Panc1 (cell line): Measurements from ENCODE around the gene NOX5. TPM values are rescaled to one million over a fixed set of nuclear protein-coding genes. Genes with fewer than 3 reads are reported as not detected.

Experiments used
- ATAC-seq: fragments of 200-7000 bp; cut with Tn5 transposase; 2 replicates; pipeline ENCODE4 v1.9.1; 2020; ENCODE audit warnings: mild to moderate bottlenecking, moderate library complexity
- BruUV-seq: library from RNA; stranded (reverse); fragments of 400-500 nt; replicated peaks from 2 replicates; lab custom pipeline; 2021; lab: Mats Ljungman, UMichigan
- CTCF ChIA-PET: fragments of 300-600 bp; sonication (Branson Sonifier 250); formaldehyde crosslinking; loops from one replicate; lab custom pipeline; 2022; ENCODE audit warnings: antibody characterized with exemption; lab: Charles Lee
- POLR2A ChIA-PET: fragments of 300-600 bp; sonication (Branson Sonifier 250); formaldehyde crosslinking; loops from one replicate; lab custom pipeline; 2022; ENCODE audit warnings: antibody characterized with exemption; lab: Charles Lee
- DNase-seq: peaks from one replicate; pipeline ENCODE4 v3.0.0-alpha.2; 2010; ENCODE audit warnings: low read depth, low spot score
- H3K27ac ChIP-seq: 2 replicates; pipeline ENCODE4 v1.5.1; 2011; ENCODE audit warnings: mild to moderate bottlenecking, low read length, inconsistent platforms
- H3K27me3 ChIP-seq: fragments of 200-500 bp; sonication (Bioruptor generic); 2 replicates; pipeline ENCODE4 v1.6.0; 2014; ENCODE audit warnings: low read length, inconsistent platforms; ENCODE audit not compliant: control insufficient read depth, insufficient read depth
- H3K36me3 ChIP-seq: fragments of 200-500 bp; sonication (Bioruptor generic); 2 replicates; pipeline ENCODE4 v1.5.1; 2014; ENCODE audit warnings: inconsistent platforms, mild to moderate bottlenecking, low read length, moderate library complexity; ENCODE audit not compliant: control insufficient read depth, insufficient read depth
- H3K4me1 ChIP-seq: 2 replicates; pipeline ENCODE4 v1.5.1; 2011; ENCODE audit warnings: inconsistent platforms, mild to moderate bottlenecking, low read length, moderate library complexity; ENCODE audit not compliant: control insufficient read depth, insufficient read depth
- H3K4me3 ChIP-seq, 2 experiments: 2 replicates each; pipeline ENCODE4 v1.5.1; 2011 to 2012; ENCODE audit warnings: low read depth in 2 of 2, low read length in 2 of 2, mild to moderate bottlenecking in 2 of 2, inconsistent platforms in 1 of 2, moderate library complexity in 1 of 2
- H3K9me3 ChIP-seq: fragments of 200-500 bp; sonication (Bioruptor generic); 2 replicates; pipeline ENCODE4 v1.5.1; 2014; ENCODE audit warnings: low read depth, mild to moderate bottlenecking, inconsistent platforms, low read length, moderate library complexity; ENCODE audit not compliant: control insufficient read depth, insufficient read depth
- POLR2AphosphoS5 ChIP-seq: IDR thresholded peaks from 2 replicates; pipeline ENCODE4 v1.6.1; 2012; ENCODE audit warnings: mild to moderate bottlenecking, low read depth, low read length, moderate library complexity
- SIN3A ChIP-seq: IDR thresholded peaks from 2 replicates; pipeline ENCODE4 v1.6.1; 2012; ENCODE audit warnings: low read depth, mild to moderate bottlenecking, low read length, moderate library complexity, borderline replicate concordance; ENCODE audit not compliant: insufficient read depth
- TCF7L2 ChIP-seq: IDR thresholded peaks from 2 replicates; pipeline ENCODE4 v1.6.1; 2011; ENCODE audit warnings: mild to moderate bottlenecking, low read depth, low read length, inconsistent platforms
- in situ Hi-C: cut with HindIII; loops from 2 replicates; pipeline ENCODE4 v1.10.0; 2016; ENCODE audit warnings: low sequenced_read_pairs, low pct_unique_long_range_greater_than_20kb
- intact Hi-C: fragments of 100-400 bp; cut with micrococcal nuclease; formaldehyde crosslinking; loops from one replicate; pipeline ENCODE4 v1.10.0; 2022; ENCODE audit not compliant: unreplicated experiment
- total RNA-seq: library from RNA; stranded (reverse); gene quantifications from one replicate; pipeline ENCODE4 v1.2.1, GENCODE V29; 2021; ENCODE audit not compliant: unreplicated experiment
- TF ChIP-seq, protein P1 (sequence below), 2 experiments: IDR thresholded peaks; 2 replicates each; pipeline ENCODE4 v1.6.1; 2011 to 2012; ENCODE audit warnings: low read depth in 2 of 2, control low read depth in 1 of 2, low read length in 1 of 2, mild to moderate bottlenecking in 1 of 2, moderate library complexity in 1 of 2; ENCODE audit not compliant: insufficient read depth in 1 of 2
- TF ChIP-seq, protein P2 (sequence below): fragments of 450-650 bp; IDR thresholded peaks from 2 replicates; pipeline ENCODE4 v1.5.1; 2017; ENCODE audit warnings: mild to moderate bottlenecking

NOX5 gene
- total RNA-seq, 1 experiment from 2014 or later, result 0.26 TPM

DNA sequence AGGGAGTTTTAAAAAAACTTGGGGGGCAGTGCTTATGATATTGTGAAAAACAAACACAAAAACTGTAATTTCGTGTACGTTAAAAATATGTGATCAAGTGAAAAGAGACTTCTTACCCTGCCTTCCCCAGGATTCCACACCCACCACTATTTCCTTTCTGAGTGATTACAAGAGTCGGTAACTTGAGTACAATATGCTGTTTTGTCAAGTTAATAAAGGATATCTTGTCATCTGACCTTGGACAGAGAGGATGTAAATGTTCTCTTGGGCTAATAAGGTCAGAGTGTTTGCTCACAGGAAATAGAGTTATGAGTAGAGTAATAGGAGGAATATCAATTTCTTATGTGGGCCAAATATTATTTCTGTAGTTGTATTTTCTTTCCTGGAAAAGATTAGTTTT, 68.1 kb downstream of the NOX5 start:
- H3K27ac ChIP-seq, result no peak overlapping the region
- H3K36me3 ChIP-seq, result no peaks in the 10 kb centered on the region
- BruUV-seq, result no TSS peak
- TF ChIP-seq TCF7L2 (no peak), POLR2AphosphoS5 (no peak), SIN3A (no peak)
- TF ChIP-seq, protein P1, sequence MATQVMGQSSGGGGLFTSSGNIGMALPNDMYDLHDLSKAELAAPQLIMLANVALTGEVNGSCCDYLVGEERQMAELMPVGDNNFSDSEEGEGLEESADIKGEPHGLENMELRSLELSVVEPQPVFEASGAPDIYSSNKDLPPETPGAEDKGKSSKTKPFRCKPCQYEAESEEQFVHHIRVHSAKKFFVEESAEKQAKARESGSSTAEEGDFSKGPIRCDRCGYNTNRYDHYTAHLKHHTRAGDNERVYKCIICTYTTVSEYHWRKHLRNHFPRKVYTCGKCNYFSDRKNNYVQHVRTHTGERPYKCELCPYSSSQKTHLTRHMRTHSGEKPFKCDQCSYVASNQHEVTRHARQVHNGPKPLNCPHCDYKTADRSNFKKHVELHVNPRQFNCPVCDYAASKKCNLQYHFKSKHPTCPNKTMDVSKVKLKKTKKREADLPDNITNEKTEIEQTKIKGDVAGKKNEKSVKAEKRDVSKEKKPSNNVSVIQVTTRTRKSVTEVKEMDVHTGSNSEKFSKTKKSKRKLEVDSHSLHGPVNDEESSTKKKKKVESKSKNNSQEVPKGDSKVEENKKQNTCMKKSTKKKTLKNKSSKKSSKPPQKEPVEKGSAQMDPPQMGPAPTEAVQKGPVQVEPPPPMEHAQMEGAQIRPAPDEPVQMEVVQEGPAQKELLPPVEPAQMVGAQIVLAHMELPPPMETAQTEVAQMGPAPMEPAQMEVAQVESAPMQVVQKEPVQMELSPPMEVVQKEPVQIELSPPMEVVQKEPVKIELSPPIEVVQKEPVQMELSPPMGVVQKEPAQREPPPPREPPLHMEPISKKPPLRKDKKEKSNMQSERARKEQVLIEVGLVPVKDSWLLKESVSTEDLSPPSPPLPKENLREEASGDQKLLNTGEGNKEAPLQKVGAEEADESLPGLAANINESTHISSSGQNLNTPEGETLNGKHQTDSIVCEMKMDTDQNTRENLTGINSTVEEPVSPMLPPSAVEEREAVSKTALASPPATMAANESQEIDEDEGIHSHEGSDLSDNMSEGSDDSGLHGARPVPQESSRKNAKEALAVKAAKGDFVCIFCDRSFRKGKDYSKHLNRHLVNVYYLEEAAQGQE (IDR thresholded peaks at IDR 0.05; ENCODE audit: insufficient read depth in 1 of 2, low read depth in 2 of 2, low read length in 1 of 2), result no peak
- TF ChIP-seq, protein P2, sequence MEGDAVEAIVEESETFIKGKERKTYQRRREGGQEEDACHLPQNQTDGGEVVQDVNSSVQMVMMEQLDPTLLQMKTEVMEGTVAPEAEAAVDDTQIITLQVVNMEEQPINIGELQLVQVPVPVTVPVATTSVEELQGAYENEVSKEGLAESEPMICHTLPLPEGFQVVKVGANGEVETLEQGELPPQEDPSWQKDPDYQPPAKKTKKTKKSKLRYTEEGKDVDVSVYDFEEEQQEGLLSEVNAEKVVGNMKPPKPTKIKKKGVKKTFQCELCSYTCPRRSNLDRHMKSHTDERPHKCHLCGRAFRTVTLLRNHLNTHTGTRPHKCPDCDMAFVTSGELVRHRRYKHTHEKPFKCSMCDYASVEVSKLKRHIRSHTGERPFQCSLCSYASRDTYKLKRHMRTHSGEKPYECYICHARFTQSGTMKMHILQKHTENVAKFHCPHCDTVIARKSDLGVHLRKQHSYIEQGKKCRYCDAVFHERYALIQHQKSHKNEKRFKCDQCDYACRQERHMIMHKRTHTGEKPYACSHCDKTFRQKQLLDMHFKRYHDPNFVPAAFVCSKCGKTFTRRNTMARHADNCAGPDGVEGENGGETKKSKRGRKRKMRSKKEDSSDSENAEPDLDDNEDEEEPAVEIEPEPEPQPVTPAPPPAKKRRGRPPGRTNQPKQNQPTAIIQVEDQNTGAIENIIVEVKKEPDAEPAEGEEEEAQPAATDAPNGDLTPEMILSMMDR, result no peak
- no peak for ATAC-seq
- no peak for DNase-seq
- no peaks in the 10 kb centered on the region for H3K9me3 ChIP-seq
- no peak overlapping the region for H3K4me3 ChIP-seq
- H3K27me3 ChIP-seq, result peaks cover 11% of the 10 kb centered on the region
- in situ Hi-C loops, result no loop called here
- CTCF ChIA-PET, result no interaction called here
- POLR2A ChIA-PET, result no interaction called here
- H3K4me1 ChIP-seq, result no peaks in the 10 kb centered on the region; the same call in 1 of the 2 replicates
- intact Hi-C loops, result no loop called here

DNA sequence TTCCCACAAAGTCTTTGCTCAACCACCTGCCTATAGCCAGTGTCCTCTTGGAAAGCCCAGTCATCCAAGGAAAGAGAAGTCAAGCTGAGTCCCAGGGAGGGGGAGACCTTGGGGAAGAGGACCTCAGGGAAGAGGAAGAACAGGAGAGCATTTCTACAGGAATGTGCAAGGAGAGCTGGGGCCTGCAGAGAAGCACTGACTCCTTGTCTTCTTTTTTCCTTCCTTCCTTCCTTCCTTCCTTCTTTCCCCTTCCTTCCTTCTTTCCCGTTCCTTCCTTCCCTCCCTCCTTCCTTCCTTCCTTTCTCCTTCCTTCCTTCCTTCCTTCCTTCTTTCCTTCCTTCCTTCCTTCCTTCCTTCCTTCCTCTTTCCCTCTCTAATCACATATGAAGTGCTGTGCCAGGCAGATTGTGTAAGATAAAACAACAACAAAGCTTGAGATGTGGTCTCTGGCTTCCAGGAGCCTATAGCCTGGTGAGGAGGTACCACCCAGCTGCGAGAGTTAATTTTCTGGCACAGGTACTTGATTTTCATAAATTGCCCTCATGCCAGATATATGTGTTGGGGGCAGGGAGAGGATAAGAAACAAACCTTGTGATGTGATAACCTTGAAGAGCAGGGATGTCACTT, 70.0 kb downstream of the NOX5 start:
- ChIA-PET CTCF (no interaction called here), POLR2A (no interaction called here)
- Histone ChIP-seq H3K36me3 (no peaks in the 10 kb centered on the region), H3K4me3 (no peak overlapping the region), H3K27ac (no peak overlapping the region), H3K27me3 (peaks cover 11% of the 10 kb centered on the region), H3K9me3 (no peaks in the 10 kb centered on the region), H3K4me1 (no peaks in the 10 kb centered on the region; the same call in 1 of the 2 replicates)
- in situ Hi-C loops (no loop called here), intact Hi-C loops (no loop called here)
- no TSS peak for BruUV-seq
- TF ChIP-seq, protein P2, result no peak
- TF ChIP-seq POLR2AphosphoS5 (no peak), SIN3A (no peak), TCF7L2 (no peak)
- TF ChIP-seq, protein P1 (IDR thresholded peaks at IDR 0.05; ENCODE audit: insufficient read depth in 1 of 2, low read depth in 2 of 2, low read length in 1 of 2), result no peak
- ATAC-seq (no peak), DNase-seq (no peak)
